ENCODE results near the gene NCSTN. TPM values are rescaled to one million over a fixed set of nuclear protein-coding genes. Genes with fewer than 3 reads are reported as not detected.

Gene NCSTN
- total and polyA plus RNA-seq, 9 of the 15 experiments (the other 6 are each of a cell fraction or from before 2014, with no cell fraction given), result 21.3 to 91.1 (median 57.9) TPM

DNA sequence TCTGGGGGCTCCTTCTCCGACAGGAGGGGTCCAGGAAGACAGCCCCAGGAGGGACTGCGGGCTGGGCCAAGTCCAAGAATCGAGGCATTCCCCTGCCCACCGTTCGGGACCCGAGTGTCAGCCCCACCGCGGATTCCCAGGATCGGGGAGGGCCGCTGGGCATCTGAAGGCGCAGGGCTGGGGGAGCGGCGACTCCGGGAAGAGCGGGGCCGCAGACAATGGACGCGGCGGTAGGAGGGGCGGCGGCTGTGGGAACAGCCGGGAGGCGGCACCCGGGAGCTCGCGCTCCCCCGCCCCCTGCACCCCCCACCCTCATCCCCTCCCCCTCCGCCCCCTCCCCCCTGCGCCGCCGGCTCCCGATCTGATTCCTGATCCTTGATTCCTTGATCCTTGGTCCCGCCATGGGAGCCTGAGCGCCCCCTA lies 57.1 kb downstream of the NCSTN start, which contains the start of gene VANGL2 (continued):
- TF ChIP-seq, protein P1, sequence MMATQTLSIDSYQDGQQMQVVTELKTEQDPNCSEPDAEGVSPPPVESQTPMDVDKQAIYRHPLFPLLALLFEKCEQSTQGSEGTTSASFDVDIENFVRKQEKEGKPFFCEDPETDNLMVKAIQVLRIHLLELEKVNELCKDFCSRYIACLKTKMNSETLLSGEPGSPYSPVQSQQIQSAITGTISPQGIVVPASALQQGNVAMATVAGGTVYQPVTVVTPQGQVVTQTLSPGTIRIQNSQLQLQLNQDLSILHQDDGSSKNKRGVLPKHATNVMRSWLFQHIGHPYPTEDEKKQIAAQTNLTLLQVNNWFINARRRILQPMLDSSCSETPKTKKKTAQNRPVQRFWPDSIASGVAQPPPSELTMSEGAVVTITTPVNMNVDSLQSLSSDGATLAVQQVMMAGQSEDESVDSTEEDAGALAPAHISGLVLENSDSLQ (IDR thresholded peaks at IDR 0.05), result no peak
- TF ChIP-seq MEF2D (tag; conservative IDR thresholded peaks at IDR 0.05; ENCODE audit: low read depth), result no peak
- peak; percentile 80 to 82 for TF ChIP-seq MAZ (CRISPR knock-in tag; conservative IDR thresholded peaks at IDR 0.05 in 1 of 2, IDR thresholded peaks at IDR 0.05 in 1 of 2)
- peak; percentile 77 for TF ChIP-seq CXXC5 (CRISPR knock-in tag; IDR thresholded peaks at IDR 0.05)
- TF ChIP-seq PML (IDR thresholded peaks at IDR 0.05; ENCODE audit: low read length), result no peak
- TF ChIP-seq KLF13 (tag; IDR thresholded peaks at IDR 0.05; ENCODE audit: borderline replicate concordance, low read depth), result no peak
- peak; percentile 88 for TF ChIP-seq NEUROD1 (IDR thresholded peaks at IDR 0.05; ENCODE audit: borderline replicate concordance, low read depth, low read length, partially characterized antibody)
- no peak for TF ChIP-seq NR2C2 (CRISPR knock-in tag; IDR thresholded peaks at IDR 0.05)
- peak; percentile 25; the same call in 1 of the 2 replicates for TF ChIP-seq NR2C2 (tag; IDR thresholded peaks at IDR 0.05)
- TF ChIP-seq, protein P2, sequence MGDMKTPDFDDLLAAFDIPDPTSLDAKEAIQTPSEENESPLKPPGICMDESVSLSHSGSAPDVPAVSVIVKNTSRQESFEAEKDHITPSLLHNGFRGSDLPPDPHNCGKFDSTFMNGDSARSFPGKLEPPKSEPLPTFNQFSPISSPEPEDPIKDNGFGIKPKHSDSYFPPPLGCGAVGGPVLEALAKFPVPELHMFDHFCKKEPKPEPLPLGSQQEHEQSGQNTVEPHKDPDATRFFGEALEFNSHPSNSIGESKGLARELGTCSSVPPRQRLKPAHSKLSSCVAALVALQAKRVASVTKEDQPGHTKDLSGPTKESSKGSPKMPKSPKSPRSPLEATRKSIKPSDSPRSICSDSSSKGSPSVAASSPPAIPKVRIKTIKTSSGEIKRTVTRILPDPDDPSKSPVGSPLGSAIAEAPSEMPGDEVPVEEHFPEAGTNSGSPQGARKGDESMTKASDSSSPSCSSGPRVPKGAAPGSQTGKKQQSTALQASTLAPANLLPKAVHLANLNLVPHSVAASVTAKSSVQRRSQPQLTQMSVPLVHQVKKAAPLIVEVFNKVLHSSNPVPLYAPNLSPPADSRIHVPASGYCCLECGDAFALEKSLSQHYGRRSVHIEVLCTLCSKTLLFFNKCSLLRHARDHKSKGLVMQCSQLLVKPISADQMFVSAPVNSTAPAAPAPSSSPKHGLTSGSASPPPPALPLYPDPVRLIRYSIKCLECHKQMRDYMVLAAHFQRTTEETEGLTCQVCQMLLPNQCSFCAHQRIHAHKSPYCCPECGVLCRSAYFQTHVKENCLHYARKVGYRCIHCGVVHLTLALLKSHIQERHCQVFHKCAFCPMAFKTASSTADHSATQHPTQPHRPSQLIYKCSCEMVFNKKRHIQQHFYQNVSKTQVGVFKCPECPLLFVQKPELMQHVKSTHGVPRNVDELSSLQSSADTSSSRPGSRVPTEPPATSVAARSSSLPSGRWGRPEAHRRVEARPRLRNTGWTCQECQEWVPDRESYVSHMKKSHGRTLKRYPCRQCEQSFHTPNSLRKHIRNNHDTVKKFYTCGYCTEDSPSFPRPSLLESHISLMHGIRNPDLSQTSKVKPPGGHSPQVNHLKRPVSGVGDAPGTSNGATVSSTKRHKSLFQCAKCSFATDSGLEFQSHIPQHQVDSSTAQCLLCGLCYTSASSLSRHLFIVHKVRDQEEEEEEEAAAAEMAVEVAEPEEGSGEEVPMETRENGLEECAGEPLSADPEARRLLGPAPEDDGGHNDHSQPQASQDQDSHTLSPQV (IDR thresholded peaks at IDR 0.05), result no peak
- no peak for TF ChIP-seq DMBX1 (CRISPR knock-in tag; IDR thresholded peaks at IDR 0.05; ENCODE audit: borderline replicate concordance)
- no peak for TF ChIP-seq ZNF445 (CRISPR knock-in tag; IDR thresholded peaks at IDR 0.05; ENCODE audit: low read depth)
- no peak for TF ChIP-seq NFIX (CRISPR knock-in tag; IDR thresholded peaks at IDR 0.05; ENCODE audit: low read depth)
- TF ChIP-seq HDAC3 (IDR thresholded peaks at IDR 0.05; ENCODE audit: borderline replicate concordance, partially characterized antibody), result no peak
- no peak for TF ChIP-seq SMARCA5 (IDR thresholded peaks at IDR 0.05)
- TF ChIP-seq, protein P3, sequence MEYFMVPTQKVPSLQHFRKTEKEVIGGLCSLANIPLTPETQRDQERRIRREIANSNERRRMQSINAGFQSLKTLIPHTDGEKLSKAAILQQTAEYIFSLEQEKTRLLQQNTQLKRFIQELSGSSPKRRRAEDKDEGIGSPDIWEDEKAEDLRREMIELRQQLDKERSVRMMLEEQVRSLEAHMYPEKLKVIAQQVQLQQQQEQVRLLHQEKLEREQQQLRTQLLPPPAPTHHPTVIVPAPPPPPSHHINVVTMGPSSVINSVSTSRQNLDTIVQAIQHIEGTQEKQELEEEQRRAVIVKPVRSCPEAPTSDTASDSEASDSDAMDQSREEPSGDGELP (CRISPR knock-in tag; IDR thresholded peaks at IDR 0.05; ENCODE audit: borderline replicate concordance), result peak; percentile 38; the same call in 1 of the 2 replicates
- TF ChIP-seq, protein P4, sequence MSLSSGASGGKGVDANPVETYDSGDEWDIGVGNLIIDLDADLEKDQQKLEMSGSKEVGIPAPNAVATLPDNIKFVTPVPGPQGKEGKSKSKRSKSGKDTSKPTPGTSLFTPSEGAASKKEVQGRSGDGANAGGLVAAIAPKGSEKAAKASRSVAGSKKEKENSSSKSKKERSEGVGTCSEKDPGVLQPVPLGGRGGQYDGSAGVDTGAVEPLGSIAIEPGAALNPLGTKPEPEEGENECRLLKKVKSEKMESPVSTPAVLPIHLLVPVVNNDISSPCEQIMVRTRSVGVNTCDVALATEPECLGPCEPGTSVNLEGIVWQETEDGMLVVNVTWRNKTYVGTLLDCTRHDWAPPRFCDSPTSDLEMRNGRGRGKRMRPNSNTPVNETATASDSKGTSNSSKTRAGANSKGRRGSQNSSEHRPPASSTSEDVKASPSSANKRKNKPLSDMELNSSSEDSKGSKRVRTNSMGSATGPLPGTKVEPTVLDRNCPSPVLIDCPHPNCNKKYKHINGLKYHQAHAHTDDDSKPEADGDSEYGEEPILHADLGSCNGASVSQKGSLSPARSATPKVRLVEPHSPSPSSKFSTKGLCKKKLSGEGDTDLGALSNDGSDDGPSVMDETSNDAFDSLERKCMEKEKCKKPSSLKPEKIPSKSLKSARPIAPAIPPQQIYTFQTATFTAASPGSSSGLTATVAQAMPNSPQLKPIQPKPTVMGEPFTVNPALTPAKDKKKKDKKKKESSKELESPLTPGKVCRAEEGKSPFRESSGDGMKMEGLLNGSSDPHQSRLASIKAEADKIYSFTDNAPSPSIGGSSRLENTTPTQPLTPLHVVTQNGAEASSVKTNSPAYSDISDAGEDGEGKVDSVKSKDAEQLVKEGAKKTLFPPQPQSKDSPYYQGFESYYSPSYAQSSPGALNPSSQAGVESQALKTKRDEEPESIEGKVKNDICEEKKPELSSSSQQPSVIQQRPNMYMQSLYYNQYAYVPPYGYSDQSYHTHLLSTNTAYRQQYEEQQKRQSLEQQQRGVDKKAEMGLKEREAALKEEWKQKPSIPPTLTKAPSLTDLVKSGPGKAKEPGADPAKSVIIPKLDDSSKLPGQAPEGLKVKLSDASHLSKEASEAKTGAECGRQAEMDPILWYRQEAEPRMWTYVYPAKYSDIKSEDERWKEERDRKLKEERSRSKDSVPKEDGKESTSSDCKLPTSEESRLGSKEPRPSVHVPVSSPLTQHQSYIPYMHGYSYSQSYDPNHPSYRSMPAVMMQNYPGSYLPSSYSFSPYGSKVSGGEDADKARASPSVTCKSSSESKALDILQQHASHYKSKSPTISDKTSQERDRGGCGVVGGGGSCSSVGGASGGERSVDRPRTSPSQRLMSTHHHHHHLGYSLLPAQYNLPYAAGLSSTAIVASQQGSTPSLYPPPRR (CRISPR knock-in tag; IDR thresholded peaks at IDR 0.05; ENCODE audit: borderline replicate concordance), result no peak
- TF ChIP-seq MTA2 (IDR thresholded peaks at IDR 0.05; ENCODE audit: low read depth), result no peak
